ENCODE data around the gene CLNK.

DNA sequence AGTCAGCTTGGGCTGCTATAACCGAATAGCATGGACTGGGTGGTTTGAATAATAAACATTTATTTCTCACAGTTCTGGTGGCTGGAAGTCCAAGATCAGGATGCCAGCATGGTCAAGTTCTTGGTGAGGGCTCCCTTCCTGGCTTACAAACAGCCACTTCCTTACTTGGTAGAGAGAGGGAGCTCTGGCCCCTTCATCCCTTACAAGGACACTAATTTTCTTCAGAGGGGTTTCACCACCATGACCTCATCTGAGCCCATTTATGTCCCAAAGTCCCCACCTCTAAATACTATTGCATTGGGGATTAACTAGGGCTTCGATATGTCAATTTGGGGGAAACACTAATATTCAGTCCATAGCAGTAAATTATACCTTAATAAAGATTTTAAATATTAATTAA is 61.8 kb downstream of the CLNK start:
- TF ChIP-seq, protein P1, sequence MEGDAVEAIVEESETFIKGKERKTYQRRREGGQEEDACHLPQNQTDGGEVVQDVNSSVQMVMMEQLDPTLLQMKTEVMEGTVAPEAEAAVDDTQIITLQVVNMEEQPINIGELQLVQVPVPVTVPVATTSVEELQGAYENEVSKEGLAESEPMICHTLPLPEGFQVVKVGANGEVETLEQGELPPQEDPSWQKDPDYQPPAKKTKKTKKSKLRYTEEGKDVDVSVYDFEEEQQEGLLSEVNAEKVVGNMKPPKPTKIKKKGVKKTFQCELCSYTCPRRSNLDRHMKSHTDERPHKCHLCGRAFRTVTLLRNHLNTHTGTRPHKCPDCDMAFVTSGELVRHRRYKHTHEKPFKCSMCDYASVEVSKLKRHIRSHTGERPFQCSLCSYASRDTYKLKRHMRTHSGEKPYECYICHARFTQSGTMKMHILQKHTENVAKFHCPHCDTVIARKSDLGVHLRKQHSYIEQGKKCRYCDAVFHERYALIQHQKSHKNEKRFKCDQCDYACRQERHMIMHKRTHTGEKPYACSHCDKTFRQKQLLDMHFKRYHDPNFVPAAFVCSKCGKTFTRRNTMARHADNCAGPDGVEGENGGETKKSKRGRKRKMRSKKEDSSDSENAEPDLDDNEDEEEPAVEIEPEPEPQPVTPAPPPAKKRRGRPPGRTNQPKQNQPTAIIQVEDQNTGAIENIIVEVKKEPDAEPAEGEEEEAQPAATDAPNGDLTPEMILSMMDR (IDR thresholded peaks at IDR 0.05; ENCODE audit: low read depth, low read length, poor library complexity, severe bottlenecking): peak; percentile 36
- TF ChIP-seq EZH2phosphoT487 (IDR thresholded peaks at IDR 0.05; ENCODE audit: borderline replicate concordance, low read length): no peak

Measured in DOHH2 (cell line).